AG04449 (cell line): Measurements from ENCODE around the gene PLEKHM2.

ENCODE experiments used
- CTCF ChIA-PET: fragments of 350-600 bp; formaldehyde crosslinking; extraction: SDS; loops from one replicate; lab custom pipeline; 2021; ENCODE audit warnings: antibody characterized with exemption; lab: Yijun Ruan, JAX
- POLR2A ChIA-PET: fragments of 400-600, 350-600 bp; formaldehyde crosslinking; extraction: SDS; loops from one replicate; lab custom pipeline; 2020; ENCODE audit warnings: antibody characterized with exemption, inconsistent platforms; lab: Yijun Ruan, JAX
- DNase-seq: peaks from one replicate; pipeline ENCODE4 v3.0.0-alpha.2; 2010; ENCODE audit warnings: low read depth, low spot score
- H3K4me3 ChIP-seq: 2 replicates; pipeline ENCODE4 v1.5.1; 2011; ENCODE audit warnings: low read depth, mild to moderate bottlenecking, control low read depth, low read length
- TF ChIP-seq, protein P1 (sequence below): IDR thresholded peaks from one replicate; pipeline ENCODE4 v1.5.1; 2011; ENCODE audit warnings: mild to moderate bottlenecking, moderate library complexity, low read length, control low read depth, inconsistent platforms; ENCODE audit not compliant: insufficient read depth; ENCODE audit errors: missing control alignments

The PLEKHM2 gene

DNA sequence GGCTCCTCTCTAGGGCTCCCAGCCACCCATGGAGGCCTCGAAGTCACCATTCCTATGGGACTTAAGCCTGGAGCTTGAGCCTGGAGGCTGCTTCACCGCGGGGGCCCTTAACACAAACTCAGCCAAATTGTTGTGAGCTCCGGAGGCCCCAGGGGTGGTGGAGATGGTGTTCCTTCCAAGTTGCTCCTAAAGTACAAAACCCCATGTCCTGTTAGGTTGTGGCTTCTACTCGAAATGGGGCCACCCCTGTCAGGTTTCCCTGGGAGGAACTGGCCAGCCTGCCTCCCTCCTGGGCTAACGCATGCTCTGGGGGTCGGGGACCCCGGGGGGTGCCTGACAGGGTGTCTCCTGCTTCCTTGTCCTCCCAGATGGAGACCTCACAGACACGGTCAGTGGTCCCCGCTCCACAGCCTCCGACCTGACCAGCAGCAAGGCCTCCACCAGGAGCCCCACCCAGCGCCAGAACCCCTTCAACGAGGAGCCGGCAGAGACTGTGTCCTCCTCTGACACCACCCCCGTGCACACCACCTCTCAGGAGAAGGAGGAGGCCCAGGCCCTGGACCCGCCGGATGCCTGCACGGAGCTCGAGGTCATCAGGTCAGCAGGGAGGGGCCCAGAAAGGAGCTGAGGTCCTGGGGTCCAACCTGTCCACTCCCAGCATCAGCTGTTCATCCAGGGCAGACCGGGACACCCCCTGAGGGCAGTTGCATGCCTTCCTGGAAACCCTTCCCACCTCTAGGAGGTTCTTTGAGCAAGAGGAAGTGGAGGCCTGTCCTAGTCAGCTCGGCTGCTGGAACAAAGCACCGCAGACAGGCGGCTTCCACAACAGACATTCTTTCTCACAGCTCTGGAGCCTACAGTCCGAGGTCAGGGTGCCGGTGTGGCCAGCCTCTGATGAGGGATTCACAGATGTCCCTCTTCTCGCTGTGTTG, 41.1 kb downstream of the PLEKHM2 start:
- TF ChIP-seq, protein P1, sequence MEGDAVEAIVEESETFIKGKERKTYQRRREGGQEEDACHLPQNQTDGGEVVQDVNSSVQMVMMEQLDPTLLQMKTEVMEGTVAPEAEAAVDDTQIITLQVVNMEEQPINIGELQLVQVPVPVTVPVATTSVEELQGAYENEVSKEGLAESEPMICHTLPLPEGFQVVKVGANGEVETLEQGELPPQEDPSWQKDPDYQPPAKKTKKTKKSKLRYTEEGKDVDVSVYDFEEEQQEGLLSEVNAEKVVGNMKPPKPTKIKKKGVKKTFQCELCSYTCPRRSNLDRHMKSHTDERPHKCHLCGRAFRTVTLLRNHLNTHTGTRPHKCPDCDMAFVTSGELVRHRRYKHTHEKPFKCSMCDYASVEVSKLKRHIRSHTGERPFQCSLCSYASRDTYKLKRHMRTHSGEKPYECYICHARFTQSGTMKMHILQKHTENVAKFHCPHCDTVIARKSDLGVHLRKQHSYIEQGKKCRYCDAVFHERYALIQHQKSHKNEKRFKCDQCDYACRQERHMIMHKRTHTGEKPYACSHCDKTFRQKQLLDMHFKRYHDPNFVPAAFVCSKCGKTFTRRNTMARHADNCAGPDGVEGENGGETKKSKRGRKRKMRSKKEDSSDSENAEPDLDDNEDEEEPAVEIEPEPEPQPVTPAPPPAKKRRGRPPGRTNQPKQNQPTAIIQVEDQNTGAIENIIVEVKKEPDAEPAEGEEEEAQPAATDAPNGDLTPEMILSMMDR, result no peak
- H3K4me3 ChIP-seq, result no peak overlapping the region
- no peak for DNase-seq
- POLR2A ChIA-PET, result no interaction called here
- CTCF ChIA-PET, result interaction anchor here (0.7 to 1.7 kb wide), 3 partner anchors 11 to 130 kb away, joined by 3 to 5 read pairs (median 4); no protein-coding TSS in a partner anchor

DNA sequence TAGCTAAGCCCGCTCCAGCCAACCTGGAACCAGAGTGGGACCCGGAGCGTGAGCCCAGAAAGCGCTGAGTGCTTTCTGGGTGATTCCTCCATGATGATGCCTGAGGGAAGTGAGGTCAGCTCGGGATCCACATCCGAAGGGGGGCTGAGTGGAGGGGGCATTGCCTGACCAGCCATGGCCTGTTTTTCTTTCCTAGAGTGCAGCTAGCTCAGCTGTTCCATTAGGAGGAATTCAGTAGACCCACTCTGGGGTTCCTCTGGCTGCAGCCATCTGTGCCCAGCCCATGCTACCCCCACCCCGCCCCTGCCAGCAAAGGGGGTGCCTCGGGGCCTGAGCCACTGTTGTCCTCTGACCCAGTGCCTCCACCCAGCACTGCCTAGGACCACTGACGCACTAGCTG, 42.4 kb downstream of the PLEKHM2 start:
- POLR2A ChIA-PET, result no interaction called here
- TF ChIP-seq, protein P1, result no peak

DNA sequence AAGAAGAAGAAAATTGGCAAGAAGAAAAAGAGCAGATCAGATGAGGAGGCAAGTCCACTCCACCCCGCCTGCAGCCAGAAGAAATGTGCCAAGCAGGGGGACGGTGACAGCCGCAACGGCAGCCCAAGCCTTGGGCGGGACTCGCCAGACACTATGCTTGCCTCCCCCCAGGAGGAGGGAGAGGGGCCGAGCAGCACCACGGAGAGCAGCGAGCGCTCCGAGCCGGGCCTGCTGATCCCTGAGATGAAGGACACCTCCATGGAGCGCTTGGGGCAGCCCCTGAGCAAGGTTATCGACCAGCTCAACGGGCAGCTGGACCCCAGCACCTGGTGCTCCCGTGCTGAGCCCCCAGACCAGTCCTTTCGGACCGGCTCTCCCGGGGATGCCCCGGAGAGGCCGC, 42.9 kb downstream of the PLEKHM2 start:
- CTCF ChIA-PET, result interaction anchor here (1.9 kb wide), 1 partner anchor 14 kb away, joined by 8 read pairs; no protein-coding TSS in a partner anchor
- TF ChIP-seq, protein P1, result no peak
- POLR2A ChIA-PET, result no interaction called here
- H3K4me3 ChIP-seq, result no peak overlapping the region
- no peak for DNase-seq

More for the DNA sequence above, 42.4 kb downstream of the PLEKHM2 start:
- H3K4me3 ChIP-seq, result no peak overlapping the region
- DNase-seq, result no peak
- CTCF ChIA-PET, result interaction anchor here (1.7 kb wide), 1 partner anchor 12 kb away, joined by 4 read pairs; no protein-coding TSS in a partner anchor

DNA sequence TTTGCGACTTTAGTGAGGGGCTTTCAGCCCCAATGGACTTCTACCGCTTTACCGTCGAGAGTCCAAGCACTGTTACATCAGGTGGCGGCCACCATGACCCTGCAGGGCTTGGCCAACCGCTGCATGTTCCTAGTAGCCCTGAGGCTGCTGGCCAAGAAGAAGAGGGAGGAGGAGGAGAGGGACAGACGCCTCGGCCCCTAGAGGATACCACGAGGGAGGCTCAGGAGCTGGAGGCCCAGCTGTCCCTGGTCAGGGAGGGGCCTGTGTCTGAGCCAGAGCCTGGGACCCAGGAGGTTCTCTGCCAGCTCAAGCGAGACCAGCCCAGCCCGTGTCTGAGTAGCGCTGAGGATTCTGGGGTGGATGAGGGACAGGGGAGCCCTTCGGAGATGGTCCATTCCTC, 43.3 kb downstream of the PLEKHM2 start:
- TF ChIP-seq, protein P1, result no peak
- no peak overlapping the region for H3K4me3 ChIP-seq
- no peak for DNase-seq
- CTCF ChIA-PET, result interaction anchor here (1.9 kb wide), 1 partner anchor 13 kb away, joined by 8 read pairs; no protein-coding TSS in a partner anchor
- POLR2A ChIA-PET, result no interaction called here

DNA sequence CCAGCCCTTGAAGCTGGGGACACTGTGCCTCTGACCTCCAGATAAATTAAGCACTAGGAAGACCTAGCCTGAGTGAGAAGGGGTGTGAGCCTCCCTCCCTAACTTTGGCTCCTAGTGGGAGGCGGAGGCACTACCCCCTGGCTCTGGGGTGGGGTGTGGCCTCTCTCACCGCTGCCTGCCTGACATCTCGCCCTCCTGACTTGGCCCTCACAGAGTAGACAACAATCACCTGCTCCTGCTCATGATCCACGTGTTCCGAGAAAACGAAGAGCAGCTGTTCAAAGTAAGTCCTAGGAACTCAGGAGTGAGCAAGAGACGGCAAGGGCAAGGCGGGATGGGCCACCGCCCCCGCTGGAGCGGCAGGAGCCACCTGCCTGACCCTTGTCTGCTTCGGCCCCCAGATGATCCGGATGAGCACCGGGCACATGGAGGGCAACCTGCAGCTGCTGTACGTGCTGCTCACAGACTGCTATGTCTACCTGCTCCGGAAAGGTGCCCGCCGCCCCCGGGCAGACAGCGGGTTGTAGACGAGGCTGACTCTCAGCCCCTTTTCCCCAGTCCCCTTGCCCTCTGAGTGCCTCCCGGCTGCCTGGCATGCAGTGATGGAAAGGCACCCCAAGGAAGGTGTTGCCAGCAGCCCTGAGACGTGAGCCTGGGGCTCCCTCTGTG, 43.9 kb downstream of the PLEKHM2 start:
- DNase-seq, result no peak
- H3K4me3 ChIP-seq, result no peak overlapping the region
- ChIA-PET POLR2A (no interaction called here), CTCF (interaction anchor here (1.0 to 1.9 kb wide), 2 partner anchors 10 to 13 kb away, joined by 3 to 8 read pairs; no protein-coding TSS in a partner anchor)
- TF ChIP-seq, protein P1, result no peak
